Psoas muscle (tissue), 8 donors: ENCODE measurements around the gene CCDC51. TPM values are rescaled to one million over a fixed set of nuclear protein-coding genes. Genes with fewer than 3 reads are reported as not detected.

Experiments
- ATAC-seq, 4 donors: fragments of 200-7000 bp; cut with Tn5 transposase; one replicate each; pipeline ENCODE4 v1.9.1; 2020; ENCODE audit warnings: moderate library complexity in 3 of 4, mild to moderate bottlenecking in 2 of 4
- DNase-seq, 2 donors: peaks; one replicate each; pipeline ENCODE4 v3.0.0-alpha.2; 2020
- H3K27ac ChIP-seq: fragments of 200-600 bp; one replicate; pipeline ENCODE4 v1.8.0; 2022
- H3K27me3 ChIP-seq, 3 donors: fragments of 200-600 bp in 1 of 3; one replicate each; pipeline versions ENCODE4 v1.6.1 to v1.8.0; 2013 to 2022; ENCODE audit warnings: low read length in 2 of 3, mild to moderate bottlenecking in 2 of 3, moderate library complexity in 1 of 3; ENCODE audit not compliant: insufficient read depth in 3 of 3
- H3K36me3 ChIP-seq, 2 donors: fragments of 200-600 bp in 1 of 2; one replicate each; pipeline versions ENCODE4 v1.6.1 to v1.8.0; 2013 to 2022; ENCODE audit warnings: low read depth in 1 of 2, mild to moderate bottlenecking in 1 of 2, moderate library complexity in 1 of 2; ENCODE audit not compliant: insufficient read depth in 1 of 2
- H3K4me1 ChIP-seq: fragments of 200-600 bp; one replicate; pipeline ENCODE4 v1.8.0; 2022
- H3K4me3 ChIP-seq: fragments of 200-600 bp; one replicate; pipeline ENCODE4 v1.8.0; 2022; ENCODE audit warnings: mild to moderate bottlenecking
- H3K9me3 ChIP-seq: fragments of 200-600 bp; one replicate; pipeline ENCODE4 v1.8.0; 2022
- CTCF ChIP-seq: fragments of 200-600 bp; IDR thresholded peaks from one replicate; pipeline ENCODE4 v1.8.0; 2022; ENCODE audit warnings: antibody characterized with exemption
- WGBS, 3 donors: extraction: QIAGEN DNeasy Blood & Tissue Kit; methylation state at CpG; one replicate each; pipeline versions ENCODE4 v1.1.6 to v1.1.7; 2013; 5-methylcytosine and 5-hydroxymethylcytosine counted together
- intact Hi-C, 2 donors: fragments of 100-400 bp; cut with DNase I; formaldehyde crosslinking; loops; one replicate each; pipeline versions ENCODE4 v1.11.0 to v1.14.2; 2022
- polyA plus RNA-seq, 3 donors: library from polyadenylated mRNA; stranded (reverse); fragments of 200-250 nt; gene quantifications; one replicate each; pipeline ENCODE4 v1.2.3, GENCODE V29; 2013
- total RNA-seq, 4 donors: library from RNA; stranded (reverse); fragmentation: NEBNext Ultra II Directional in 2 of 4; extraction: Animal tissue kit (Norgen Biotek cat#: 25700) in 2 of 4; gene quantifications; one replicate each; pipeline versions ENCODE4 v1.2.1 to v1.2.4, GENCODE V29; 2021 to 2023
- donor health status: healthy with polysubstance abuse.
- donor health status: DM: no; HTN: no; CAD: no; lungs with moderate emphysema.
- donor health status: Bipolar disorder and iron deficiency.
- donor health status: healthy.
- donor health status: DM: yes; HTN: yes; CAD: no.
- donor health status: DM: no; HTN: no; CAD: no.
- donor health status: DM: no; HTN: no; CAD: no.
- donor health status: DM: yes; HTN: yes; CAD: no.

Gene CCDC51
- total and polyA plus RNA-seq, 7 donors: 5.3 to 19.6 (median 7.7) TPM

DNA sequence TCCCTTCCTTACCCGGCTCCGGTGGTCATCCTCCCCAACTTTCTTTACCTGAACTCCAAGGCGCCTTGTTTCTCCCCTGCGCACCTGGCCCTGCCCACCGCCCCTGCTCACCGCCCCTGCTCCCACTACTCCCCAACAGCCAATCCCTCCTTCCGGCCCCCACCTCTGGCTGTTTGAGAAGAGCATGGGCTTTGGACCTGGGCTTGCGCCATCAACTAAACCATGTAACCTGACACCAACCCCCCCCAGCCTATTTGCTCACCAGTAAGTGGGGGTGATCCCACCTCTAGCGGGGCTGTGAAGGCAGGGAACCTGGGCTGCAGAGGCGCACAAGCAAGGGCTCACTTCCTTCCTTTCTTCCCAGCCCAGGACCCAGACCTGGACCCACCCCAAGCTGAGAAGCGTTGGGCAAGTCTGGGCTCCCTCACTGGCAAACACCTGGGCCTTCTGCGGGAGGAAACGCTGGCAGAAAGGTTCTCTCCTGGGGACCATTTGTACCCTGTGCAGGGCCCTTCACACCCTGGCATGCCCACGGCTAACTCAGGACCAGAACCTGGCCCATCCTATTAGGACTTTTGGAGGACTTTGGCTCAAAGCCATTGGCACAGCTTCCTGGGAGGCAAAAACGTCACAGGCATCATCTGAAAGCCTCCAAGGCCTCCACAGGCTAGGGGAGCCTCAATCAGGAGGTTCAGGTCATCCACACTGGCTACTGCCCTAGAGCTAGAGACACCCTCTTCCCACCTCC, 9.8 kb downstream of the CCDC51 start, which contains the start of gene PLXNB1:
TSS of gene PLXNB1 (minus strand) at position 127 of the 748 bp plus-strand sequence. CDS start 5,475 bp downstream, outside the sequence.
- no peaks in the 10 kb centered on the region for H3K9me3 ChIP-seq
- DNase-seq (peak; percentile 53 to 67), ATAC-seq (peak in 3 of 4 donors; percentile 31 to 41 (median 38))
- H3K27ac ChIP-seq: peak within 1 kb of the TSS; percentile 46
- WGBS, 3 donors: 18 to 21% (median 19%) methylated on average over 15 of the region's 15 CpGs
- peaks cover 0 to 11% (median 3%) of the 10 kb centered on the region in 3 donors for H3K27me3 ChIP-seq
- intact Hi-C loops: loop anchor here in 1 of 2 donors (5.0 kb wide), 1 partner anchor 198 kb away; no protein-coding TSS in a partner anchor
- H3K36me3 ChIP-seq: peaks cover 3 to 27% of the 10 kb centered on the region in 2 donors
- H3K4me1 ChIP-seq: peaks cover 4% of the 10 kb centered on the region
- peak within 1 kb of the TSS; percentile 84 for H3K4me3 ChIP-seq
- no peak for TF ChIP-seq CTCF

- intact Hi-C loops: no loop called here
- H3K4me3 ChIP-seq: peak overlapping the region; percentile 84
- peak; percentile 60 to 76 (median 68) for ATAC-seq
- H3K9me3 ChIP-seq: no peaks in the 10 kb centered on the region
- TF ChIP-seq CTCF: no peak
- peak overlapping the region; percentile 46 for H3K27ac ChIP-seq
- peaks cover 4% of the 10 kb centered on the region for H3K4me1 ChIP-seq
- DNase-seq: peak; percentile 63 to 76
- peaks cover 3 to 27% of the 10 kb centered on the region in 2 donors for H3K36me3 ChIP-seq
- peaks cover 0 to 17% (median 4%) of the 10 kb centered on the region in 3 donors for H3K27me3 ChIP-seq
- WGBS, 3 donors: 1% methylated on average over 37 to 86 of the region's 86 CpGs
Observed at GRCh38 chr3:48429317-48429959, 10.5 kb downstream of the CCDC51 start.

GRCh38 chr3:48428572-48429316, 11.2 kb downstream of the CCDC51 start:
- H3K4me1 ChIP-seq: peaks cover 4% of the 10 kb centered on the region
- DNase-seq: peak; percentile 47 to 71
- intact Hi-C loops: no loop called here

More at GRCh38 chr3:48428572-48429316, 11.2 kb downstream of the CCDC51 start:
- peak overlapping the region; percentile 84 for H3K4me3 ChIP-seq
- WGBS, 3 donors: 4 to 10% (median 7%) methylated on average over 34 to 60 of the region's 60 CpGs
- peaks cover 0 to 21% of the 10 kb centered on the region in 2 donors for H3K36me3 ChIP-seq
- H3K27ac ChIP-seq: peak overlapping the region; percentile 46
- H3K27me3 ChIP-seq: peaks cover 0 to 22% (median 4%) of the 10 kb centered on the region in 3 donors
- H3K9me3 ChIP-seq: no peaks in the 10 kb centered on the region
- TF ChIP-seq CTCF: no peak
- ATAC-seq: peak in 3 of 4 donors; percentile 10 to 66 (median 60)
